Stimulated activated CD8-positive, alpha-beta memory T cell treated with anti-CD3 and anti-CD28 coated beads, Interleukin-4, amount 100 ng/mL, for 1 hour (primary cell): ENCODE results near the gene MAP4K2.

Source experiments
- DNase-seq, 2 donors: peaks; one replicate each; pipeline ENCODE4 v3.0.0-alpha.2; 2020; ENCODE audit warnings: low read depth in 2 of 2, low spot score in 1 of 2

MAP4K2 gene

GRCh38 chr11:64813826-64814225 is 10.8 kb upstream of the MAP4K2 start:
- DNase-seq: no peak

GRCh38 chr11:64810891-64811272 is 7.9 kb upstream of the MAP4K2 start:
- peak in 1 of 2 donors; percentile 22 for DNase-seq

- DNase-seq: peak; percentile 41 to 48
These were observed 7.4 kb upstream of the MAP4K2 start, which contains the start of gene MEN1 for GRCh38 chr11:64810271-64810890. MEN1 (minus strand) TSS chr11:64810551; CDS start chr11:64810109, 442 bp downstream.

GRCh38 chr11:64809781-64810241 is 6.8 kb upstream of the MAP4K2 start:
- no peak for DNase-seq

GRCh38 chr11:64805481-64805880 is 2.5 kb upstream of the MAP4K2 start:
- DNase-seq: no peak

GRCh38 chr11:64804346-64805210 is 1.6 kb upstream of the MAP4K2 start:
- DNase-seq: no peak

GRCh38 chr11:64803846-64804345 is 882 bp upstream of the MAP4K2 start:
- DNase-seq: no peak

- no peak for DNase-seq
These were observed 450 bp downstream of the MAP4K2 start for GRCh38 chr11:64802370-64803157.

- no peak for DNase-seq
These were observed 1.2 kb downstream of the MAP4K2 start for GRCh38 chr11:64801561-64802369.

- DNase-seq: no peak
These were observed 1.9 kb downstream of the MAP4K2 start for GRCh38 chr11:64801158-64801464.

- no peak for DNase-seq
These were observed 2.5 kb downstream of the MAP4K2 start for GRCh38 chr11:64800303-64801157.

GRCh38 chr11:64799623-64800302 is 3.3 kb downstream of the MAP4K2 start:
- DNase-seq: no peak

- no peak for DNase-seq
These were observed 3.8 kb downstream of the MAP4K2 start for GRCh38 chr11:64799256-64799622.

GRCh38 chr11:64796757-64797541 is 6.1 kb downstream of the MAP4K2 start:
- no peak for DNase-seq

GRCh38 chr11:64796047-64796756 is 6.8 kb downstream of the MAP4K2 start:
- DNase-seq: no peak

- no peak for DNase-seq
These were observed 8.5 kb downstream of the MAP4K2 start for GRCh38 chr11:64794526-64794925.

- no peak for DNase-seq
These were observed 9.5 kb downstream of the MAP4K2 start for GRCh38 chr11:64793271-64794160.
